ENCODE data around the gene GARIN3. TPM values are rescaled to one million over a fixed set of nuclear protein-coding genes. Genes with fewer than 3 reads are reported as not detected.

GARIN3 gene
- total RNA-seq, 2 donors from 2014 or later, result not detected

GRCh38 chr5:157142317-157143126, 23.5 kb downstream of the GARIN3 start, which contains the start of gene MED7:
Gene MED7 (minus strand): TSS chr5:157142865. CDS start chr5:157139431, 3,434 bp downstream.
- intact Hi-C loops (cut with DNase I), result no loop called here
- TF ChIP-seq CTCF (IDR thresholded peaks at IDR 0.05), result no peak
- TF ChIP-seq POLR2A (IDR thresholded peaks at IDR 0.05), result peak; percentile 45 to 86 (median 84)
- WGBS, 2 donors, result 0% methylated on average over 17 to 48 of the region's 48 CpGs
- Histone ChIP-seq H3K27ac (peak within 1 kb of the TSS; percentile 59 to 93 (median 88)), H3K9me3 (no peaks in the 10 kb centered on the region), H3K4me1 (peaks cover 14% of the 10 kb centered on the region), H3K4me3 (peak within 1 kb of the TSS; percentile 42 to 55), H3K36me3 (replicated peaks in 1 of 2; ENCODE audit: insufficient read depth in 1 of 2, low read depth in 2 of 2) (peaks cover 0 to 2% of the 10 kb centered on the region in 2 donors), H3K27me3 (no peaks in the 10 kb centered on the region)
- ATAC-seq, result peak; percentile 99
- DNase-seq, result peak; percentile 93 to 98 (median 94)

- Histone ChIP-seq H3K27me3 (no peaks in the 10 kb centered on the region), H3K27ac (no peak overlapping the region), H3K4me1 (peaks cover 10% of the 10 kb centered on the region), H3K36me3 (replicated peaks in 1 of 2; ENCODE audit: insufficient read depth in 1 of 2, low read depth in 2 of 2) (peaks cover 0 to 2% of the 10 kb centered on the region in 2 donors), H3K4me3 (no peak overlapping the region), H3K9me3 (no peaks in the 10 kb centered on the region)
- intact Hi-C loops (cut with DNase I), result no loop called here
- WGBS, 2 donors, result 87 to 91% methylated on average over 6 of the region's 6 CpGs
- no peak for DNase-seq
- TF ChIP-seq POLR2A (IDR thresholded peaks at IDR 0.05), result no peak
- no peak for TF ChIP-seq CTCF (IDR thresholded peaks at IDR 0.05)
- ATAC-seq, result no peak
These were observed 28.4 kb downstream of the GARIN3 start for GRCh38 chr5:157137691-157138090.

GRCh38 chr5:157132281-157132612, 33.8 kb downstream of the GARIN3 start:
- H3K27me3 ChIP-seq, result no peaks in the 10 kb centered on the region

GRCh38 chr5:157130925-157131324, 35.1 kb downstream of the GARIN3 start:
- 74 to 77% methylated on average over 7 of the region's 7 CpGs for WGBS, 2 donors
- no peaks in the 10 kb centered on the region for H3K36me3 ChIP-seq (replicated peaks in 1 of 2; ENCODE audit: insufficient read depth in 1 of 2, low read depth in 2 of 2)
- H3K4me3 ChIP-seq, result no peak overlapping the region
- DNase-seq (no peak), ATAC-seq (no peak)
- H3K27me3 ChIP-seq, result no peaks in the 10 kb centered on the region
- no peak for TF ChIP-seq CTCF (IDR thresholded peaks at IDR 0.05)
- no peak for TF ChIP-seq POLR2A (IDR thresholded peaks at IDR 0.05)
- H3K9me3 ChIP-seq, result no peaks in the 10 kb centered on the region
- no peak overlapping the region for H3K27ac ChIP-seq
- no peaks in the 10 kb centered on the region for H3K4me1 ChIP-seq
- intact Hi-C loops (cut with DNase I), result no loop called here

More at GRCh38 chr5:157132281-157132612, 33.8 kb downstream of the GARIN3 start:
- H3K9me3 ChIP-seq, result no peaks in the 10 kb centered on the region
- no peak overlapping the region for H3K27ac ChIP-seq
- WGBS, 2 donors, result 8 to 10% methylated on average over 1 of the region's 1 CpG
- no peaks in the 10 kb centered on the region for H3K4me1 ChIP-seq
- H3K36me3 ChIP-seq (replicated peaks in 1 of 2; ENCODE audit: insufficient read depth in 1 of 2, low read depth in 2 of 2), result no peaks in the 10 kb centered on the region
- no peak overlapping the region for H3K4me3 ChIP-seq
- ATAC-seq, result no peak
- no peak for TF ChIP-seq POLR2A (IDR thresholded peaks at IDR 0.05)
- no peak for TF ChIP-seq CTCF (IDR thresholded peaks at IDR 0.05)
- no peak for DNase-seq
- intact Hi-C loops (cut with DNase I), result no loop called here

- no peak overlapping the region for H3K27ac ChIP-seq
- TF ChIP-seq POLR2A (IDR thresholded peaks at IDR 0.05) (no peak), CTCF (IDR thresholded peaks at IDR 0.05) (no peak)
- no peaks in the 10 kb centered on the region for H3K27me3 ChIP-seq
- no peak overlapping the region for H3K4me3 ChIP-seq
- H3K4me1 ChIP-seq, result no peaks in the 10 kb centered on the region
- H3K9me3 ChIP-seq, result no peaks in the 10 kb centered on the region
- DNase-seq, result no peak
- intact Hi-C loops (cut with DNase I), result no loop called here
- ATAC-seq, result no peak
- no peaks in the 10 kb centered on the region for H3K36me3 ChIP-seq (replicated peaks in 1 of 2; ENCODE audit: insufficient read depth in 1 of 2, low read depth in 2 of 2)
These were observed 44.4 kb downstream of the GARIN3 start for GRCh38 chr5:157121709-157122108.

Measured in body of pancreas (tissue), 4 donors.